ENCODE results near the gene DUSP11.
"Not testable (repeated sequence)": the region's sequence is repeated elsewhere in the genome, so short reads cannot be mapped to it uniquely, and the experiment has no call there.

Gene DUSP11

GRCh38 chr2:73779467-73780236 lies at the start of gene DUSP11:
Gene DUSP11, minus strand, starts transcription at chr2:73780103. Its CDS starts 129 bp downstream, at chr2:73779974.
- DNase-seq = peak; percentile 95

GRCh38 chr2:73828818-73829570 lies 49.1 kb upstream of the DUSP11 start, which contains the start of gene STAMBP:
Gene STAMBP, plus strand, starts transcription at chr2:73828961. Its CDS starts 1,896 bp downstream, at chr2:73830857.
- DNase-seq = peak; percentile 85

- no peak for DNase-seq
Measured at GRCh38 chr2:73828389-73828817, 48.5 kb upstream of the DUSP11 start.

- no peak for DNase-seq
Measured at GRCh38 chr2:73827660-73828388, 47.9 kb upstream of the DUSP11 start.

- no peak for DNase-seq
Measured at GRCh38 chr2:73827018-73827417, 47.1 kb upstream of the DUSP11 start.

GRCh38 chr2:73825408-73825807 lies 45.5 kb upstream of the DUSP11 start:
- DNase-seq = no peak

- no peak for DNase-seq
Measured at GRCh38 chr2:73823916-73824523, 44.1 kb upstream of the DUSP11 start.

GRCh38 chr2:73823416-73823815 lies 43.5 kb upstream of the DUSP11 start:
- DNase-seq = no peak

GRCh38 chr2:73822991-73823390 lies 43.1 kb upstream of the DUSP11 start:
- no peak for DNase-seq

- no peak for DNase-seq
Measured at GRCh38 chr2:73822276-73822675, 42.4 kb upstream of the DUSP11 start.

GRCh38 chr2:73821669-73822068 lies 41.8 kb upstream of the DUSP11 start:
- DNase-seq = no peak

GRCh38 chr2:73821227-73821626 lies 41.3 kb upstream of the DUSP11 start:
- no peak for DNase-seq

GRCh38 chr2:73818296-73818695 lies 38.4 kb upstream of the DUSP11 start:
- no peak for DNase-seq

- DNase-seq = no peak
Measured at GRCh38 chr2:73812635-73813034, 32.7 kb upstream of the DUSP11 start.

- no peak for DNase-seq
Measured at GRCh38 chr2:73811878-73812277, 32.0 kb upstream of the DUSP11 start.

- not testable (repeated sequence) for DNase-seq
Measured at GRCh38 chr2:73783883-73784282, 4.0 kb upstream of the DUSP11 start, which contains the start of gene C2orf78. Gene C2orf78, plus strand, starts transcription at chr2:73784183. Its CDS starts 127 bp downstream, at chr2:73784310.

GRCh38 chr2:73783402-73783801 lies 3.5 kb upstream of the DUSP11 start:
- DNase-seq = not testable (repeated sequence)

GRCh38 chr2:73780237-73780582 lies 307 bp upstream of the DUSP11 start:
- DNase-seq = no peak

- not testable (repeated sequence) for DNase-seq
Measured at GRCh38 chr2:73778867-73779466, 936 bp downstream of the DUSP11 start.

GRCh38 chr2:73776869-73777519 lies 2.9 kb downstream of the DUSP11 start:
- no peak for DNase-seq

- no peak for DNase-seq
Measured at GRCh38 chr2:73776381-73776780, 3.5 kb downstream of the DUSP11 start.

- no peak for DNase-seq
Measured at GRCh38 chr2:73772819-73773218, 7.1 kb downstream of the DUSP11 start.
